GM23248 (cell line): ENCODE measurements around the gene TCF12.

Experiments
- EZH2 ChIP-seq: fragments of 200-600 bp; sonication (generic); IDR thresholded peaks from 2 replicates; pipeline ENCODE4 v1.6.1; 2018; ENCODE audit warnings: antibody characterized with exemption, mild to moderate bottlenecking; ENCODE audit not compliant: insufficient read depth, poor library complexity, severe bottlenecking
- EZH2phosphoT487 ChIP-seq: fragments of 200-600 bp; sonication (generic); IDR thresholded peaks from 2 replicates; pipeline ENCODE4 v1.6.1; 2018; ENCODE audit warnings: antibody characterized with exemption, moderate library complexity, mild to moderate bottlenecking, low read depth; ENCODE audit not compliant: insufficient read depth

- no peak for TF ChIP-seq EZH2phosphoT487
- no peak for TF ChIP-seq EZH2
Observed at GRCh38 chr15:57160823-57161560, 242.5 kb downstream of the TCF12 start.
